A549 (cell line): ENCODE data around the gene BMPER. TPM values are rescaled to one million over a fixed set of nuclear protein-coding genes. Genes with fewer than 3 reads are reported as not detected.

ENCODE experiments used
- ATAC-seq, 2 experiments: fragments of 200-7000 bp in 1 of 2; fragments of >200 bp in 1 of 2; cut with Nextera tagmentation in 1 of 2; cut with Tn5 transposase in 1 of 2; 3 replicates each; pipeline versions ENCODE4 v1.8.0 to v1.9.1; 2018 to 2020; ENCODE audit warnings: mild to moderate bottlenecking in 1 of 2, moderate library complexity in 1 of 2
- CTCF ChIA-PET: fragments of 300-600 bp; sonication (Branson Sonifier 250); formaldehyde crosslinking; extraction: SDS; loops from one replicate; lab custom pipeline; 2021; ENCODE audit warnings: antibody characterized with exemption, inconsistent platforms; lab: Yijun Ruan, JAX
- POLR2A ChIA-PET: fragments of 350-600 bp; formaldehyde crosslinking; extraction: SDS; loops from one replicate; lab custom pipeline; 2021; ENCODE audit warnings: antibody characterized with exemption, inconsistent platforms; lab: Yijun Ruan, JAX
- DNase-seq, 2 experiments: peaks; one replicate each; pipeline versions ENCODE4 v3.0.0 to v3.0.0-alpha.2; 2011 to 2016; ENCODE audit warnings: low read depth in 1 of 2, low spot score in 1 of 2
- FAIRE-seq: peaks from 2 replicates; lab custom pipeline; 2011; peaks lifted over from hg19 to GRCh38; lab: Jason Lieb, UNC
- H3K27ac ChIP-seq, 2 experiments: fragments of >200 bp; sonication (Bioruptor Twin); formaldehyde crosslinking; 3 replicates each; pipeline ENCODE4 v1.5.1; 2016 to 2017
- H3K4me1 ChIP-seq: fragments of >200 bp; sonication (Bioruptor Twin); formaldehyde crosslinking; 3 replicates; pipeline ENCODE4 v1.6.1; 2016
- H3K4me2 ChIP-seq: fragments of >200 bp; sonication (Bioruptor Twin); formaldehyde crosslinking; 3 replicates; pipeline ENCODE4 v1.6.1; 2016
- H3K4me3 ChIP-seq: fragments of >200 bp; sonication (Bioruptor Twin); formaldehyde crosslinking; 3 replicates; pipeline ENCODE4 v1.5.1; 2016
- H3K9me3 ChIP-seq: fragments of >200 bp; sonication (Bioruptor Twin); formaldehyde crosslinking; 3 replicates; pipeline ENCODE4 v1.6.1; 2016
- BHLHE40 ChIP-seq: IDR thresholded peaks from 2 replicates; pipeline ENCODE4 v1.6.1; 2012; ENCODE audit warnings: low read depth, low read length, inconsistent platforms
- CEBPB ChIP-seq, 2 experiments: fragments of >200 bp in 1 of 2; sonication (Bioruptor Twin) in 1 of 2; formaldehyde crosslinking in 1 of 2; IDR thresholded peaks; 2 replicates each; pipeline ENCODE4 v1.6.1; 2012 to 2016
- E2F6 ChIP-seq: IDR thresholded peaks from 2 replicates; pipeline ENCODE4 v1.6.1; 2012; ENCODE audit warnings: low read depth, borderline replicate concordance
- EHF ChIP-seq: fragments of 250-450 bp; sonication (Bioruptor Pico); IDR thresholded peaks from 2 replicates; pipeline ENCODE4 v1.5.0; 2020; ENCODE audit warnings: mild to moderate bottlenecking
- ESRRA ChIP-seq: fragments of 150-350 bp; IDR thresholded peaks from 2 replicates; pipeline ENCODE4 v1.6.1; 2014; ENCODE audit warnings: mild to moderate bottlenecking, low read length, borderline replicate concordance
- FOSB ChIP-seq: fragments of 250-450 bp; sonication (Bioruptor Pico); IDR thresholded peaks from 2 replicates; pipeline ENCODE4 v1.5.0; 2020; ENCODE audit warnings: mild to moderate bottlenecking, moderate library complexity
- HEYL ChIP-seq: fragments of 250-450 bp; sonication (Bioruptor Pico); IDR thresholded peaks from 2 replicates; pipeline ENCODE4 v1.8.0; 2021; ENCODE audit warnings: mild to moderate bottlenecking, moderate library complexity
- HOXB13 ChIP-seq: fragments of 250-450 bp; sonication (Bioruptor Pico); IDR thresholded peaks from 2 replicates; pipeline ENCODE4 v1.5.0; 2020; ENCODE audit warnings: low read depth, mild to moderate bottlenecking, moderate library complexity
- HOXB5 ChIP-seq: fragments of 250-450 bp; sonication (Bioruptor Pico); IDR thresholded peaks from 2 replicates; pipeline ENCODE4 v1.5.0; 2020; ENCODE audit warnings: mild to moderate bottlenecking, moderate library complexity
- JUN ChIP-seq, 2 experiments: fragments of >200 bp; sonication (Bioruptor Twin); formaldehyde crosslinking; IDR thresholded peaks; 2 replicates in 1 of 2; 3 replicates in 1 of 2; pipeline ENCODE4 v1.6.1; 2016 to 2017
- MYC ChIP-seq: IDR thresholded peaks from 2 replicates; pipeline ENCODE4 v1.6.1; 2012; ENCODE audit warnings: mild to moderate bottlenecking, inconsistent platforms, low read length, improper control_type of control experiment, borderline replicate concordance
- NPAS2 ChIP-seq: fragments of 250-450 bp; sonication (Bioruptor Pico); IDR thresholded peaks from 2 replicates; pipeline ENCODE4 v1.8.0; 2022; ENCODE audit warnings: mild to moderate bottlenecking, moderate library complexity, borderline replicate concordance
- REST ChIP-seq: fragments of 200-600 bp; sonication (generic); IDR thresholded peaks from 2 replicates; pipeline ENCODE4 v1.6.1; 2016; ENCODE audit warnings: antibody characterized with exemption, mild to moderate bottlenecking, moderate library complexity
- SMC3 ChIP-seq: fragments of >200 bp; sonication (Bioruptor Twin); formaldehyde crosslinking; IDR thresholded peaks from 3 replicates; pipeline ENCODE4 v1.6.1; 2018; ENCODE audit warnings: inconsistent platforms
- ZC3H11A ChIP-seq: fragments of 450-650 bp; IDR thresholded peaks from 2 replicates; pipeline ENCODE4 v1.6.1; 2014; ENCODE audit warnings: antibody characterized with exemption, mild to moderate bottlenecking
- ZSCAN20 ChIP-seq: fragments of 250-450 bp; sonication (Bioruptor Pico); IDR thresholded peaks from 2 replicates; pipeline ENCODE4 v1.8.0; 2022; ENCODE audit warnings: mild to moderate bottlenecking, moderate library complexity
- WGBS: methylation state at CpG from one replicate; pipeline ENCODE4 v1.1.6; 2017; ENCODE audit errors: missing lambda C conversion rate; 5-methylcytosine and 5-hydroxymethylcytosine counted together
- polyA plus RNA-seq, 4 experiments: library from polyadenylated mRNA; depleted of rRNA in 3 of 4; stranded (reverse); fragments of >200 nt; fragmentation: RNase III in 1 of 4; extraction: RNeasy Plus Mini Kit Qiagen cat#74134 plus additional on column Dnase treatment in 1 of 4; gene quantifications; 2 replicates in 3 of 4; 3 replicates in 1 of 4; pipeline ENCODE4 v1.2.3, GENCODE V29; 2011 to 2017
- TF ChIP-seq, protein P1 (sequence below): fragments of 250-450 bp; sonication (Bioruptor Pico); IDR thresholded peaks from 2 replicates; pipeline ENCODE4 v1.5.0; 2020; ENCODE audit warnings: low read depth, mild to moderate bottlenecking, moderate library complexity
- TF ChIP-seq, protein P2 (sequence below): fragments of 150-350 bp; IDR thresholded peaks from 2 replicates; pipeline ENCODE4 v1.6.1; 2014; ENCODE audit warnings: low read depth, mild to moderate bottlenecking, low read length
- TF ChIP-seq, protein P3 (sequence below): fragments of 450-650 bp; IDR thresholded peaks from 2 replicates; pipeline ENCODE4 v1.6.1; 2014; ENCODE audit warnings: antibody characterized with exemption
- TF ChIP-seq, protein P4 (sequence below): fragments of >200 bp; sonication (Bioruptor Twin); formaldehyde crosslinking; IDR thresholded peaks from 3 replicates; pipeline ENCODE4 v1.6.1; 2016

BMPER gene
- polyA plus RNA-seq, 2 of the 4 experiments (the other 2 are of a cell fraction), result 5.0 to 5.8 TPM

GRCh38 chr7:33940503-33940902 lies 35.2 kb downstream of the BMPER start:
- ChIA-PET CTCF (no interaction called here), POLR2A (no interaction called here)
- TF ChIP-seq, protein P1, sequence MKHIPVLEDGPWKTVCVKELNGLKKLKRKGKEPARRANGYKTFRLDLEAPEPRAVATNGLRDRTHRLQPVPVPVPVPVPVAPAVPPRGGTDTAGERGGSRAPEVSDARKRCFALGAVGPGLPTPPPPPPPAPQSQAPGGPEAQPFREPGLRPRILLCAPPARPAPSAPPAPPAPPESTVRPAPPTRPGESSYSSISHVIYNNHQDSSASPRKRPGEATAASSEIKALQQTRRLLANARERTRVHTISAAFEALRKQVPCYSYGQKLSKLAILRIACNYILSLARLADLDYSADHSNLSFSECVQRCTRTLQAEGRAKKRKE (CRISPR knock-in tag), result no peak
- FAIRE-seq, result no peak
- Histone ChIP-seq H3K4me2 (no peak overlapping the region), H3K4me3 (no peak overlapping the region), H3K9me3 (no peaks in the 10 kb centered on the region), H3K27ac (0 out of 6 replicates have a peak overlapping the region, but pooled peaks of 1 of the 2 experiments have one; percentile 47), H3K4me1 (no peaks in the 10 kb centered on the region)
- no peak for ATAC-seq
- DNase-seq, result no peak

DNA sequence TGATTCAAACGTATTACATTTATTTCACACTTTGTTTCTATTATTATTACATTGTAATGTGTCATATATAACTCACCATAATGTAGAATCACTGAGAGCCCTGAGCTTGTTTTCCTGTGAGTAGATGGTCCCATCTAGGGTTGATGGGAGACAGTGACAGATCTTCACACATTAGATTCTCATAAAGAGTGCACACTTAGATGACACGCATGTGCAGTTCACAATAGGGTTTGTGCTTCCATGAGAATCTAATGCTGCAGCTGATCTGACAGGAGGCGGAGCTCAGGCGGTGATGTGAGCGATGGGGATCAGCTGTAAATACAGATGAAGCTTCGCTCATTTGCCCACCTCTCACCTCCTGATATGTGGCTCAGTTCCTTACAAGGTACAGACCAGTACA lies 36.1 kb downstream of the BMPER start:
- no peak overlapping the region for H3K27ac ChIP-seq
- H3K4me1 ChIP-seq, result no peaks in the 10 kb centered on the region

More for the DNA sequence above, 36.1 kb downstream of the BMPER start:
- Histone ChIP-seq H3K9me3 (no peaks in the 10 kb centered on the region), H3K4me2 (no peak overlapping the region), H3K4me3 (no peak overlapping the region)
- FAIRE-seq, result no peak
- POLR2A ChIA-PET, result no interaction called here
- 67% methylated on average over 6 of the region's 6 CpGs for WGBS
- DNase-seq, result no peak
- TF ChIP-seq BHLHE40, result no peak
- no peak for TF ChIP-seq ZC3H11A
- TF ChIP-seq CEBPB (IDR thresholded peaks at IDR 0.05), result no peak
- TF ChIP-seq HEYL, result no peak
- TF ChIP-seq E2F6, result no peak
- TF ChIP-seq REST, result no peak
- TF ChIP-seq SMC3, result no peak
- no peak for TF ChIP-seq FOSB
- no peak for TF ChIP-seq EHF (CRISPR knock-in tag)
- no peak for TF ChIP-seq JUN (IDR thresholded peaks at IDR 0.05)
- no peak for TF ChIP-seq NPAS2
- TF ChIP-seq, protein P2, sequence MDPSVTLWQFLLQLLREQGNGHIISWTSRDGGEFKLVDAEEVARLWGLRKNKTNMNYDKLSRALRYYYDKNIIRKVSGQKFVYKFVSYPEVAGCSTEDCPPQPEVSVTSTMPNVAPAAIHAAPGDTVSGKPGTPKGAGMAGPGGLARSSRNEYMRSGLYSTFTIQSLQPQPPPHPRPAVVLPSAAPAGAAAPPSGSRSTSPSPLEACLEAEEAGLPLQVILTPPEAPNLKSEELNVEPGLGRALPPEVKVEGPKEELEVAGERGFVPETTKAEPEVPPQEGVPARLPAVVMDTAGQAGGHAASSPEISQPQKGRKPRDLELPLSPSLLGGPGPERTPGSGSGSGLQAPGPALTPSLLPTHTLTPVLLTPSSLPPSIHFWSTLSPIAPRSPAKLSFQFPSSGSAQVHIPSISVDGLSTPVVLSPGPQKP, result no peak
- TF ChIP-seq ESRRA, result no peak
- no peak for TF ChIP-seq HOXB13 (CRISPR knock-in tag)
- TF ChIP-seq, protein P1 (CRISPR knock-in tag), result no peak
- no peak for TF ChIP-seq HOXB5
- TF ChIP-seq, protein P3, sequence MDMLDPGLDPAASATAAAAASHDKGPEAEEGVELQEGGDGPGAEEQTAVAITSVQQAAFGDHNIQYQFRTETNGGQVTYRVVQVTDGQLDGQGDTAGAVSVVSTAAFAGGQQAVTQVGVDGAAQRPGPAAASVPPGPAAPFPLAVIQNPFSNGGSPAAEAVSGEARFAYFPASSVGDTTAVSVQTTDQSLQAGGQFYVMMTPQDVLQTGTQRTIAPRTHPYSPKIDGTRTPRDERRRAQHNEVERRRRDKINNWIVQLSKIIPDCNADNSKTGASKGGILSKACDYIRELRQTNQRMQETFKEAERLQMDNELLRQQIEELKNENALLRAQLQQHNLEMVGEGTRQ, result no peak
- TF ChIP-seq MYC, result no peak
- TF ChIP-seq, protein P4, sequence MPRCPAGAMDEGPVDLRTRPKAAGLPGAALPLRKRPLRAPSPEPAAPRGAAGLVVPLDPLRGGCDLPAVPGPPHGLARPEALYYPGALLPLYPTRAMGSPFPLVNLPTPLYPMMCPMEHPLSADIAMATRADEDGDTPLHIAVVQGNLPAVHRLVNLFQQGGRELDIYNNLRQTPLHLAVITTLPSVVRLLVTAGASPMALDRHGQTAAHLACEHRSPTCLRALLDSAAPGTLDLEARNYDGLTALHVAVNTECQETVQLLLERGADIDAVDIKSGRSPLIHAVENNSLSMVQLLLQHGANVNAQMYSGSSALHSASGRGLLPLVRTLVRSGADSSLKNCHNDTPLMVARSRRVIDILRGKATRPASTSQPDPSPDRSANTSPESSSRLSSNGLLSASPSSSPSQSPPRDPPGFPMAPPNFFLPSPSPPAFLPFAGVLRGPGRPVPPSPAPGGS, result no peak
- no peak for TF ChIP-seq ZSCAN20 (CRISPR knock-in tag)
- ATAC-seq, result no peak
- CTCF ChIA-PET, result interaction anchor here (3.4 kb wide), 1 partner anchor 9 kb away, joined by 21 read pairs; no protein-coding TSS in a partner anchor
